ENCODE data around the gene FAM240A.
"Not testable (repeated sequence)": the region's sequence is repeated elsewhere in the genome, so short reads cannot be mapped to it uniquely, and the experiment has no call there.

The FAM240A gene

GRCh38 chr3:46578973-46579755 is 33.2 kb upstream of the FAM240A start:
- no peak overlapping the region for H3K4me3 Mint-ChIP-seq
- H3K27me3 Mint-ChIP-seq, result peaks cover 4 to 29% of the 10 kb centered on the region in 2 donors
- no peaks in the 10 kb centered on the region for H3K36me3 Mint-ChIP-seq
- H3K9me3 Mint-ChIP-seq, result no peaks in the 10 kb centered on the region
- no peak for ATAC-seq (replicated peaks)
- DNase-seq, result no peak
- peaks cover 1 to 6% of the 10 kb centered on the region in 2 donors for H3K4me1 Mint-ChIP-seq
- no peak overlapping the region for H3K27ac Mint-ChIP-seq

DNA sequence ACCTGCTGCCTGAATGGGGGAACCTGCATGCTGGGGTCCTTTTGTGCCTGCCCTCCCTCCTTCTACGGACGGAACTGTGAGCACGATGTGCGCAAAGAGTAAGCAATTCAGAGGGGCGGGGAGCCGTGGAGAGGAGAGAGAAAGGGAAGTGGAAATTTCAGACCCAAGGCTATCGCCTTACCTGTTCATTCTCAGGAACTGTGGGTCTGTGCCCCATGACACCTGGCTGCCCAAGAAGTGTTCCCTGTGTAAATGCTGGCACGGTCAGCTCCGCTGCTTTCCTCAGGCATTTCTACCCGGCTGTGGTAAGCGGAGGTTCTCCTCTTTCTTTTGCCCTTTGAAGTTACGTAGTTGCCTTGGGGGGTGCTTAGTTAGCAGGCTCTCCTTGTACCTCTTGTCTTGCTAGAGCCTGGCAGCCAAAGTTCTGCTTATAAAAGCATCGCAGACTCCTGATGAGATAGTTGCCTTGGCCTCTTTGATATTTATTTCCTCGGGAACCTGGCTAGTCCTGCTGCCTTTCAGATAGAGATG is 32.5 kb upstream of the FAM240A start:
- H3K27me3 Mint-ChIP-seq, result peaks cover 4 to 29% of the 10 kb centered on the region in 2 donors
- ATAC-seq (replicated peaks) (no peak), DNase-seq (no peak)
- no peaks in the 10 kb centered on the region for H3K9me3 Mint-ChIP-seq
- H3K27ac Mint-ChIP-seq, result no peak overlapping the region
- H3K4me1 Mint-ChIP-seq, result peaks cover 1 to 6% of the 10 kb centered on the region in 2 donors
- no peak overlapping the region for H3K4me3 Mint-ChIP-seq
- no peaks in the 10 kb centered on the region for H3K36me3 Mint-ChIP-seq

DNA sequence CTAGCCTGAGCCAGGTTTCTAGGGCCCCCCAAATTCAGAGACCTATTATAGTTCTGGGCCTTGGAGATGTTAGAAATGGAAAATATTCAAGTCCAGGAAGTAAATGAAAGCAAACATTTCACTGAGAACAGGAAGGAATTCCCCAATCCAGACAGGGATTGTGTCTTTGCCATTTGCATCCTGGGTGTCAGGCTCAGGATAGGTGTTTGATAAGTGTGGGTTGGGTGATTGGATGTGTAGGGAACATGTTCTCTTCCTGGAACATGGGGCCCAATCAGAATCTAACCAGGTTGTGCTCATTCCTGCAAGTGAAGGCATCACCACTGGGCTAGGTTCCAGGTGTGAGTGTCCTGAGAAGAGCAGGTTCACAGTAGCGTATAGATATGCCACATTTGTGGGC is 31.6 kb upstream of the FAM240A start:
- DNase-seq, result no peak
- no peaks in the 10 kb centered on the region for H3K9me3 Mint-ChIP-seq
- peaks cover 4 to 26% of the 10 kb centered on the region in 2 donors for H3K27me3 Mint-ChIP-seq
- H3K27ac Mint-ChIP-seq, result no peak overlapping the region
- ATAC-seq (replicated peaks), result no peak
- no peaks in the 10 kb centered on the region for H3K36me3 Mint-ChIP-seq
- H3K4me1 Mint-ChIP-seq, result peaks cover 1 to 6% of the 10 kb centered on the region in 2 donors
- H3K4me3 Mint-ChIP-seq, result no peak overlapping the region

- no peak overlapping the region for H3K27ac Mint-ChIP-seq
- no peak for DNase-seq
- no peaks in the 10 kb centered on the region for H3K9me3 Mint-ChIP-seq
- no peak overlapping the region for H3K4me3 Mint-ChIP-seq
- H3K36me3 Mint-ChIP-seq, result no peaks in the 10 kb centered on the region
- ATAC-seq (replicated peaks), result no peak
- H3K27me3 Mint-ChIP-seq, result peaks cover 7 to 23% of the 10 kb centered on the region in 2 donors
- no peaks in the 10 kb centered on the region for H3K4me1 Mint-ChIP-seq
Observed at GRCh38 chr3:46584598-46585467, 27.5 kb upstream of the FAM240A start.

DNA sequence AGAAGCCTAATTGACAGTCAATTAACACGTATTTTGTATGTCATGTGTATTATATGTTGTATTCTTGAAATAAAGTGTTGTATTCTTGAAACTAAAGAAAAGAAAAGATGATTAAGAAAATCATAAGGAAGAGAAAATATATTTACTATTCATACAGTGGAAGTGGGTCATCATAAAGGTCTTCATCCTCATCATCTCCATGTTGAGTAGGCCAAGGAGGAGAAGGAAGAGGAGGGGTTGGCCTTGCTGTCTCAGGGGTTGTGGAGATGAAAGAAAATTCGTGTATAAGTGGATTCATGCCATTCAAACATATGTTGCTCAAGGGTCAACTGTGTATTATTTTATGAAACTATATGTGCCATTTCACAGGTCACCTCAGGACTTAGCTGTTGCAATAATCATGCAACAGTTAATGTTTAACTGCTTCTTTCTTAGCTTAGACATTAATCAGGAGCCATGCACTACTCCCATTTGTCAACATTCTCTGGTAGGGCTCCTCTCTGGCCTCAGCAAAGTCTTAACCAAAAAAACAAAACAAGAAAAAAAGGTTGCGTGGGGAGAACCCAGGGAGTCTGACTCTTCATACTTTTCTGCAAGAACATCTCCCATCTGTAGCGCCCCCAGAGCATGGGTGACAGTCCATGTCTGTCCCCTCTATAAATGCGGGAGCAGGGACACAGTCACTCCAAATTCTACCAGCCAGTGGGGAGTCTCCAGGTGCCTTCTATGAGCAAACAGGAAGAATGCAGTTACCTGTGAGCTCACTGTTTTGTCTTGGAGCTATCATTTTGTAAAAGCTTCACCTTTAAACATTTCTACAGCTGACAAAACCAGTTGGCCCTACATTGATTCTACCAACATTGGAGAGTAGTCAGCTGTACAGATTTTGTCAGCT is 26.3 kb upstream of the FAM240A start:
- peaks cover 11 to 23% of the 10 kb centered on the region in 2 donors for H3K27me3 Mint-ChIP-seq
- no peak overlapping the region for H3K4me3 Mint-ChIP-seq
- H3K36me3 Mint-ChIP-seq, result no peaks in the 10 kb centered on the region
- no peaks in the 10 kb centered on the region for H3K4me1 Mint-ChIP-seq
- DNase-seq (no peak), ATAC-seq (replicated peaks) (no peak)
- H3K27ac Mint-ChIP-seq, result no peak overlapping the region
- no peaks in the 10 kb centered on the region for H3K9me3 Mint-ChIP-seq

DNA sequence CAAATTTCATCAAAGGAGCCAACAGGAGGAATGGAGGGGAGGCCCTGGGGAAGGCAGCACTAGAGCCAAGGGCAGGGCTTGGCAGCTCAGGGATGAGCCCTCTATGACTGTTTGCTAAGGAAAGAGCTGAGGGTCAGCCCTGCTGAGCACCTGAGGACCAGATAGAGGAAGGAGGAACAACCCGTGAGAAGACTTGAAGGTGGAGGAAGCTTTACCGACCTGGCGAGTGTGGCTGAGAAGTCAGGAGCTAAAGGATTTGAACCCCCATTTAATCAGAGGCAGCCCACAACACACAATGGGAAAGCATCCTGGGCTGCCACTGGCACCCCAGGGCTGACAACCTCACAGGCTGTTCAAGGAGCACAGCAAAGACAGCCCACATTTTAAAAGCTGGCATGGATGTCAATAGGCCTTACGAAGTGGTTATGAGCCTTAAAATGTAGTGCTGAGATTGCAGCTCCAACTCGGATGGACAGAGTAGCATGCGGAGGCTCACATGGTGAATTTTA is 25.5 kb upstream of the FAM240A start:
- H3K36me3 Mint-ChIP-seq, result no peaks in the 10 kb centered on the region
- DNase-seq, result no peak
- no peak overlapping the region for H3K27ac Mint-ChIP-seq
- H3K27me3 Mint-ChIP-seq, result peaks cover 15 to 23% of the 10 kb centered on the region in 2 donors
- H3K9me3 Mint-ChIP-seq, result peaks cover 0 to 2% of the 10 kb centered on the region in 2 donors
- no peak overlapping the region for H3K4me3 Mint-ChIP-seq
- H3K4me1 Mint-ChIP-seq, result no peaks in the 10 kb centered on the region
- no peak for ATAC-seq (replicated peaks)

DNA sequence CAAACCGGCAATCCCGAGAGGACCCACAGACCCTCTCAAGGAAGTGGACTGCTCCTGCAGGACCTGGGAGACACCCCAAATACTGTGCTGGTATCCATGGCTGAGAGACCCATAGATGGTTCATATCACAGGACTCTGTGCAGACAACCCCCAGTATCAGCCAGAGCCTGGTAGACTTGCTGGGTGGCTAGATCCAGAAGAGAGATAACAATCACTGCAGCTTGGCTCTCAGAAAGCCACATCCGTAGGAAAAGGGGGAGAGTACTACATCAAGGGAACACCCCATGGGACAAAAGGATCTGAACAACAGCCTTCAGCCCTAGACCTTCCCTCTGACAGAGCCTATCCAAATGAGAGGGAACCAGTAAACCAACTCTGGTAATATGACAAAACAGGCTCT is 25.1 kb upstream of the FAM240A start:
- not testable (repeated sequence) for H3K27ac Mint-ChIP-seq; H3K9me3 Mint-ChIP-seq; H3K4me3 Mint-ChIP-seq; DNase-seq; ATAC-seq (replicated peaks); H3K36me3 Mint-ChIP-seq; H3K4me1 Mint-ChIP-seq
- H3K27me3 Mint-ChIP-seq, result peaks cover 16 to 23% of the 10 kb centered on the region in 2 donors

- H3K36me3 Mint-ChIP-seq, result no peaks in the 10 kb centered on the region
- no peak overlapping the region for H3K4me3 Mint-ChIP-seq
- ATAC-seq (replicated peaks), result no peak
- peaks cover 0 to 2% of the 10 kb centered on the region in 2 donors for H3K9me3 Mint-ChIP-seq
- no peaks in the 10 kb centered on the region for H3K4me1 Mint-ChIP-seq
- DNase-seq, result no peak
- no peak overlapping the region for H3K27ac Mint-ChIP-seq
- peaks cover 4 to 12% of the 10 kb centered on the region in 2 donors for H3K27me3 Mint-ChIP-seq
Observed at GRCh38 chr3:46593274-46593862, 19.0 kb upstream of the FAM240A start.

GRCh38 chr3:46593979-46594378 is 18.3 kb upstream of the FAM240A start:
- no peak overlapping the region for H3K4me3 Mint-ChIP-seq
- H3K4me1 Mint-ChIP-seq, result no peaks in the 10 kb centered on the region
- peaks cover 0 to 12% of the 10 kb centered on the region in 2 donors for H3K27me3 Mint-ChIP-seq
- H3K27ac Mint-ChIP-seq, result no peak overlapping the region
- H3K9me3 Mint-ChIP-seq, result peaks cover 0 to 2% of the 10 kb centered on the region in 2 donors
- DNase-seq (no peak), ATAC-seq (replicated peaks) (no peak)
- no peaks in the 10 kb centered on the region for H3K36me3 Mint-ChIP-seq

DNA sequence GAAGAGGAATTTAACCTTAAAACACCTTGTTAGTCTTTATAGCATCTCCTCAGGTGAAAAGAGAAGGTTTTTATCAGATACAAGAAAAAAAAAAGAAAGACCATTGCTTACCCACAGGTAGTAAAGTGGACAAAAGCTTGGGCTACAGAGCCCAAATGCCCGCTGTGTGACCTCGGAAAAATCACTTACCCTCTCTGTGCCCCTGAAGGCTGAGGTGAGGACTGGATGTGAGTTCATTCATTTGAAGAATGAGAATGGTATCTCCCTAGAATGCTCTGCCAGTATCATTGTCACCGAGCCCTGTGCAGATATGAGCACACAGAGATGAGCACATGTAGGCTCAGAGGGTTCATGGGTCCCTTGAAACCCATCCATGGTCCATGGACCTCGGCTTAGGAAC is 17.6 kb upstream of the FAM240A start:
- Mint-ChIP-seq H3K27me3 (peaks cover 0 to 10% of the 10 kb centered on the region in 2 donors), H3K9me3 (peaks cover 0 to 2% of the 10 kb centered on the region in 2 donors), H3K4me3 (no peak overlapping the region), H3K4me1 (no peaks in the 10 kb centered on the region), H3K27ac (no peak overlapping the region), H3K36me3 (no peaks in the 10 kb centered on the region)
- ATAC-seq (replicated peaks) (no peak), DNase-seq (no peak)

DNA sequence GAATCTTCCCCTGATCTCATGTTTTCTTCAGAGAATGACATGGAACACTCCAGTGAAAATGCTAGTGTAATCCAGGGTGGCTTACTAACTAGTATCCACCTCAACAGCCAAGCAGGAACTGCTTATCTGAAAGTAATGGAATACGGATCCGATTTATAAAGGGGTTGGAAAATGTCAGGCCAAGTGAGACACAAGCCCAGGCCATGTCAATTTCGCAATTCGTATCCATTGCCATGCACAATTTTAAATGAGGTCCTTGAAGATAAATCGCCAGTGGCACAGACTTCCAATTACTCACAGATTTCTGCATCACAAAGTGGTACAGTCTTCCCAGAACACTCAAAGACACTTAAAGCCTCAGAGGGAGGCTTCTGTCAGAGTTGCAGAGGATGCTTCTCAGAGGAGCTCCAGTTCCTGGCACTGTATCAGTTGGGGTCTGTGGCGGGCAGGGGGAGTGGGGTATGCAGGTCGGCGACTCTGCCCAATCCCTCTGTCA is 16.5 kb upstream of the FAM240A start:
- no peak for DNase-seq
- H3K4me1 Mint-ChIP-seq, result no peaks in the 10 kb centered on the region
- no peak overlapping the region for H3K4me3 Mint-ChIP-seq
- peaks cover 0 to 2% of the 10 kb centered on the region in 2 donors for H3K9me3 Mint-ChIP-seq
- peaks cover 0 to 6% of the 10 kb centered on the region in 2 donors for H3K27me3 Mint-ChIP-seq
- ATAC-seq (replicated peaks), result no peak
- H3K36me3 Mint-ChIP-seq, result no peaks in the 10 kb centered on the region
- no peak overlapping the region for H3K27ac Mint-ChIP-seq

DNA sequence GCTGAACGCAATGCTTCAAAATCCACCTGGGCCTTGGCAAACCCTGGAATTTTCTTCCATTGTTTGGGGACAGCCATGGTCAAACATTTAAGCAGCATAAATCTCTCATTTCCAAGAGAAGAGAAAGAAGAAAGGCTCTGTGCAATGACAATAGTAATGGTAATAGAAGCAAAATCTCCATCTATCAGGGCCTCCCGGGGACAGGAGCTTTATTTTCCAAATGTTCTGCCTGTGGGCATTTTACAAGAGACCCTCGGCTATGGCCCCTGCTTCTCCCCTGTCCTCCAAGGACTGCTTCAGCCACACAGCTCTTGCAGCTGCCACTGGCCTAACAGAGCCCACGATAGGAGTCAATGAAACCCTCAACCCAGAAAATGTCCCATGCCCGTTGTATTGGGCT is 12.7 kb upstream of the FAM240A start:
- Mint-ChIP-seq H3K4me3 (no peak overlapping the region), H3K27me3 (no peaks in the 10 kb centered on the region), H3K4me1 (no peaks in the 10 kb centered on the region), H3K9me3 (no peaks in the 10 kb centered on the region), H3K36me3 (no peaks in the 10 kb centered on the region), H3K27ac (no peak overlapping the region)
- ATAC-seq (replicated peaks) (no peak), DNase-seq (no peak)

DNA sequence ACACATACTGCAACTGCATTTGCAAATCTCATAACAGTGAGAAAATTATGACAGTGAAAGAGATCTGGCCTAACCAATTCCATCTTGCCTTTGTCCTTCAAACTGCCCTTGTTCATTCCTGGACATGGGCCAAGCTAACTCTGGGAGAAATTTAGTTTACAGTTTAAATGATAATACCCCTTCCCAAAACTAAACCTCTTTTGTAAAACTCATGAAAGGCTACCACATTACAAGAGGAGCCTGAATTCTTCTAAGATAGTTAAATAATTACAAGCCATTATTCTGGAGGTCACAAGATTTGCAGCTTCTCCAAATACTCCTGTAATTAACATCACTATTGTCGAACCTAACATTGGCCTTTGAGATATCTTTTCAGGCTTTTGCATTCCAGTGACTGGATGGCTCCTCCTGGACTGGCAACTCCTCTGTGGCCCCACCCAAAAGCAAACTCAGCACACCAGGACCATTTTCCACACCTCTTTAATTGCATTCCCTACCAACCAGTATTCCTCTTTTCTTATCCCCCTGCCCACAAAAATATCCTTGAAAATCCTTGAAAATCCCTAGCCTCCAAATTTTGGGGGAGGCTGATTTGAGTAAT is 8.8 kb upstream of the FAM240A start:
- H3K27me3 Mint-ChIP-seq, result no peaks in the 10 kb centered on the region
- ATAC-seq (replicated peaks) (no peak), DNase-seq (no peak)
- no peak overlapping the region for H3K27ac Mint-ChIP-seq
- H3K4me1 Mint-ChIP-seq, result no peaks in the 10 kb centered on the region
- no peaks in the 10 kb centered on the region for H3K36me3 Mint-ChIP-seq
- no peaks in the 10 kb centered on the region for H3K9me3 Mint-ChIP-seq
- H3K4me3 Mint-ChIP-seq, result no peak overlapping the region

Measured in stimulated activated naive B cell treated with anti-CD40 and anti-IgM and Interleukin-4, amounts not matched to agents 10 μg/mL and 1 μg/mL and 100 μg/mL, for 72 hours (primary cell).